Measurements from ENCODE around the gene STYXL1.
"Not testable (repeated sequence)": the region's sequence is repeated elsewhere in the genome, so short reads cannot be mapped to it uniquely, and the experiment has no call there.

The STYXL1 gene

GRCh38 chr7:76047811-76048667 lies at the start of gene STYXL1, which contains the start of gene MDH2:
TSS of gene STYXL1 (minus strand) at chr7:76048000. CDS start at chr7:76030523, 17,477 bp downstream.
TSS of gene MDH2 (plus strand) at chr7:76048106. CDS start at chr7:76048161, 55 bp downstream.
- DNase-seq (ENCODE audit: low read depth, low spot score) = peak; percentile 97
- no peak for TF ChIP-seq CTCF (IDR thresholded peaks at IDR 0.05; ENCODE audit: low read depth, low read length)
- peak within 1 kb of the TSS; percentile 73 for H3K4me3 ChIP-seq (ENCODE audit: low read depth, low read length)
- in situ Hi-C loops (cut with HindIII; ENCODE audit: low sequenced_read_pairs) = no loop called here

GRCh38 chr7:76095908-76096307 lies 48.1 kb upstream of the STYXL1 start:
- TF ChIP-seq CTCF (IDR thresholded peaks at IDR 0.05; ENCODE audit: low read depth, low read length) = no peak
- in situ Hi-C loops (cut with HindIII; ENCODE audit: low sequenced_read_pairs) = no loop called here

GRCh38 chr7:76094326-76094725 lies 46.5 kb upstream of the STYXL1 start:
- DNase-seq (ENCODE audit: low read depth, low spot score); H3K4me3 ChIP-seq (ENCODE audit: low read depth, low read length); in situ Hi-C loops (cut with HindIII; ENCODE audit: low sequenced_read_pairs): not testable (repeated sequence)

More at GRCh38 chr7:76095908-76096307, 48.1 kb upstream of the STYXL1 start:
- H3K4me3 ChIP-seq (ENCODE audit: low read depth, low read length) = no peak overlapping the region
- DNase-seq (ENCODE audit: low read depth, low spot score) = no peak

- in situ Hi-C loops (cut with HindIII; ENCODE audit: low sequenced_read_pairs); DNase-seq (ENCODE audit: low read depth, low spot score); H3K4me3 ChIP-seq (ENCODE audit: low read depth, low read length): not testable (repeated sequence)
These were observed 45.7 kb upstream of the STYXL1 start for GRCh38 chr7:76093531-76093930.

GRCh38 chr7:76091506-76091905 lies 43.7 kb upstream of the STYXL1 start:
- no peak overlapping the region for H3K4me3 ChIP-seq (ENCODE audit: low read depth, low read length)
- no peak for TF ChIP-seq CTCF (IDR thresholded peaks at IDR 0.05; ENCODE audit: low read depth, low read length)
- in situ Hi-C loops (cut with HindIII; ENCODE audit: low sequenced_read_pairs) = no loop called here
- DNase-seq (ENCODE audit: low read depth, low spot score) = no peak

- peak; percentile 58 for DNase-seq (ENCODE audit: low read depth, low spot score)
- no peak for TF ChIP-seq CTCF (IDR thresholded peaks at IDR 0.05; ENCODE audit: low read depth, low read length)
- H3K4me3 ChIP-seq (ENCODE audit: low read depth, low read length) = no peak overlapping the region
- in situ Hi-C loops (cut with HindIII; ENCODE audit: low sequenced_read_pairs) = no loop called here
These were observed 42.2 kb upstream of the STYXL1 start for GRCh38 chr7:76089865-76090475.

GRCh38 chr7:76087362-76087791 lies 39.6 kb upstream of the STYXL1 start:
- H3K4me3 ChIP-seq (ENCODE audit: low read depth, low read length); in situ Hi-C loops (cut with HindIII; ENCODE audit: low sequenced_read_pairs): not testable (repeated sequence)
- DNase-seq (ENCODE audit: low read depth, low spot score) = peak; percentile 89

- TF ChIP-seq CTCF (IDR thresholded peaks at IDR 0.05; ENCODE audit: low read depth, low read length) = no peak
- no peak for DNase-seq (ENCODE audit: low read depth, low spot score)
- in situ Hi-C loops (cut with HindIII; ENCODE audit: low sequenced_read_pairs) = no loop called here
- no peak overlapping the region for H3K4me3 ChIP-seq (ENCODE audit: low read depth, low read length)
These were observed 38.3 kb upstream of the STYXL1 start for GRCh38 chr7:76086070-76086469.

- H3K4me3 ChIP-seq (ENCODE audit: low read depth, low read length); in situ Hi-C loops (cut with HindIII; ENCODE audit: low sequenced_read_pairs); DNase-seq (ENCODE audit: low read depth, low spot score): not testable (repeated sequence)
These were observed 36.3 kb upstream of the STYXL1 start for GRCh38 chr7:76084115-76084514.
